Stimulated activated naive CD8-positive, alpha-beta T cell treated with anti-CD3 and anti-CD28 coated beads, Interleukin-15, amount 100 ng/mL, for 72 hours (primary cell): ENCODE measurements around the gene RRP1B.

Source experiments
- ATAC-seq: fragments of 150-1000 bp; cut with Tn5 transposase; 2 replicates; pipeline ENCODE4 v1.10.0; 2021; ENCODE audit warnings: mild to moderate bottlenecking, moderate library complexity
- DNase-seq, 2 donors: peaks; one replicate each; pipeline ENCODE4 v3.0.0; 2021 to 2022
- H3K27ac Mint-ChIP-seq, 2 donors: one replicate each; pipeline ENCODE4 v1.8.0; 2022; ENCODE audit warnings: mild to moderate bottlenecking in 2 of 2, mixed read lengths in 2 of 2, moderate library complexity in 2 of 2
- H3K27me3 Mint-ChIP-seq: one replicate; pipeline ENCODE4 v1.8.0; 2022; ENCODE audit warnings: mixed read lengths
- H3K4me1 Mint-ChIP-seq: one replicate; pipeline ENCODE4 v1.8.0; 2022; ENCODE audit warnings: mild to moderate bottlenecking, mixed read lengths
- H3K4me3 Mint-ChIP-seq, 2 donors: one replicate each; pipeline ENCODE4 v1.8.0; 2022; ENCODE audit warnings: mild to moderate bottlenecking in 2 of 2, mixed read lengths in 2 of 2, moderate library complexity in 1 of 2
- H3K9me3 Mint-ChIP-seq, 2 donors: one replicate each; pipeline ENCODE4 v1.8.0; 2022; ENCODE audit warnings: mixed read lengths in 2 of 2

RRP1B gene

GRCh38 chr21:43731891-43732711 lies 72.7 kb downstream of the RRP1B start:
- Mint-ChIP-seq H3K4me3 (no peak overlapping the region), H3K27ac (no peak overlapping the region), H3K4me1 (peaks cover 85% of the 10 kb centered on the region), H3K9me3 (no peaks in the 10 kb centered on the region), H3K27me3 (no peaks in the 10 kb centered on the region)
- no peak for ATAC-seq
- DNase-seq = no peak

- no peaks in the 10 kb centered on the region for H3K27me3 Mint-ChIP-seq
- H3K9me3 Mint-ChIP-seq = no peaks in the 10 kb centered on the region
- peaks cover 76% of the 10 kb centered on the region for H3K4me1 Mint-ChIP-seq
- DNase-seq (no peak), ATAC-seq (no peak)
- H3K4me3 Mint-ChIP-seq = peak overlapping the region in 1 of 2 donors; percentile 60
- no peak overlapping the region for H3K27ac Mint-ChIP-seq
Observed at GRCh38 chr21:43733060-43733459, 73.7 kb downstream of the RRP1B start.

- peaks cover 70% of the 10 kb centered on the region for H3K4me1 Mint-ChIP-seq
- ATAC-seq = peak; percentile 71
- peak overlapping the region; percentile 60 to 64 for H3K4me3 Mint-ChIP-seq
- peak overlapping the region in 1 of 2 donors; percentile 66 for H3K27ac Mint-ChIP-seq
- no peaks in the 10 kb centered on the region for H3K9me3 Mint-ChIP-seq
- no peaks in the 10 kb centered on the region for H3K27me3 Mint-ChIP-seq
- DNase-seq = peak in 1 of 2 donors; percentile 37
Observed at GRCh38 chr21:43733529-43734071, 74.2 kb downstream of the RRP1B start.

- Mint-ChIP-seq H3K4me3 (peak overlapping the region; percentile 60 to 64), H3K27ac (peak overlapping the region in 1 of 2 donors; percentile 66), H3K27me3 (no peaks in the 10 kb centered on the region), H3K4me1 (peaks cover 66% of the 10 kb centered on the region), H3K9me3 (no peaks in the 10 kb centered on the region)
- ATAC-seq = peak; percentile 82
- DNase-seq = peak in 1 of 2 donors; percentile 37
Observed at GRCh38 chr21:43734131-43734927, 75.0 kb downstream of the RRP1B start.

GRCh38 chr21:43734928-43735229 lies 75.5 kb downstream of the RRP1B start:
- no peaks in the 10 kb centered on the region for H3K9me3 Mint-ChIP-seq
- no peaks in the 10 kb centered on the region for H3K27me3 Mint-ChIP-seq
- H3K27ac Mint-ChIP-seq = no peak overlapping the region
- ATAC-seq (no peak), DNase-seq (no peak)
- peak overlapping the region in 1 of 2 donors; percentile 64 for H3K4me3 Mint-ChIP-seq
- H3K4me1 Mint-ChIP-seq = peaks cover 66% of the 10 kb centered on the region

- ATAC-seq (no peak), DNase-seq (no peak)
- Mint-ChIP-seq H3K9me3 (no peaks in the 10 kb centered on the region), H3K4me3 (peak overlapping the region in 1 of 2 donors; percentile 64), H3K27me3 (no peaks in the 10 kb centered on the region), H3K27ac (no peak overlapping the region), H3K4me1 (peaks cover 64% of the 10 kb centered on the region)
Observed at GRCh38 chr21:43735236-43736091, 76.1 kb downstream of the RRP1B start.

GRCh38 chr21:43736224-43736883 lies 77.0 kb downstream of the RRP1B start:
- H3K4me1 Mint-ChIP-seq = peaks cover 65% of the 10 kb centered on the region
- peak overlapping the region in 1 of 2 donors; percentile 34 for H3K27ac Mint-ChIP-seq
- no peaks in the 10 kb centered on the region for H3K27me3 Mint-ChIP-seq
- H3K4me3 Mint-ChIP-seq = no peak overlapping the region
- DNase-seq (no peak), ATAC-seq (no peak)
- H3K9me3 Mint-ChIP-seq = no peaks in the 10 kb centered on the region

GRCh38 chr21:43737158-43737950 lies 78.0 kb downstream of the RRP1B start:
- Mint-ChIP-seq H3K27me3 (no peaks in the 10 kb centered on the region), H3K4me3 (no peak overlapping the region), H3K9me3 (no peaks in the 10 kb centered on the region), H3K27ac (no peak overlapping the region), H3K4me1 (peaks cover 56% of the 10 kb centered on the region)
- ATAC-seq (no peak), DNase-seq (no peak)

GRCh38 chr21:43739621-43740435 lies 80.5 kb downstream of the RRP1B start:
- ATAC-seq (peak; percentile 26), DNase-seq (no peak)
- H3K4me3 Mint-ChIP-seq = no peak overlapping the region
- H3K27me3 Mint-ChIP-seq = no peaks in the 10 kb centered on the region
- no peaks in the 10 kb centered on the region for H3K9me3 Mint-ChIP-seq
- peaks cover 34% of the 10 kb centered on the region for H3K4me1 Mint-ChIP-seq
- H3K27ac Mint-ChIP-seq = no peak overlapping the region

GRCh38 chr21:43740497-43741156 lies 81.3 kb downstream of the RRP1B start:
- Mint-ChIP-seq H3K9me3 (no peaks in the 10 kb centered on the region), H3K27ac (peak overlapping the region; percentile 54 to 69), H3K4me3 (peak overlapping the region in 1 of 2 donors; percentile 33), H3K27me3 (no peaks in the 10 kb centered on the region), H3K4me1 (peaks cover 26% of the 10 kb centered on the region)
- ATAC-seq (peak; percentile 51), DNase-seq (no peak)

GRCh38 chr21:43741423-43742096 lies 82.2 kb downstream of the RRP1B start:
- ATAC-seq = no peak
- Mint-ChIP-seq H3K27ac (no peak overlapping the region), H3K27me3 (no peaks in the 10 kb centered on the region), H3K9me3 (no peaks in the 10 kb centered on the region), H3K4me1 (peaks cover 19% of the 10 kb centered on the region), H3K4me3 (no peak overlapping the region)
- DNase-seq = no peak

- Mint-ChIP-seq H3K27me3 (no peaks in the 10 kb centered on the region), H3K4me1 (peaks cover 17% of the 10 kb centered on the region), H3K4me3 (no peak overlapping the region), H3K9me3 (no peaks in the 10 kb centered on the region), H3K27ac (no peak overlapping the region)
- no peak for ATAC-seq
- DNase-seq = no peak
Observed at GRCh38 chr21:43743947-43744346, 84.6 kb downstream of the RRP1B start.

- H3K4me3 Mint-ChIP-seq = no peak overlapping the region
- H3K9me3 Mint-ChIP-seq = no peaks in the 10 kb centered on the region
- H3K4me1 Mint-ChIP-seq = peaks cover 14% of the 10 kb centered on the region
- H3K27me3 Mint-ChIP-seq = no peaks in the 10 kb centered on the region
- H3K27ac Mint-ChIP-seq = no peak overlapping the region
- DNase-seq (no peak), ATAC-seq (no peak)
Observed at GRCh38 chr21:43744725-43745124, 85.4 kb downstream of the RRP1B start.
